HG02571 (cell line): ENCODE data around the gene MYH9.

Source experiments
- ATAC-seq: cut with Tn5 transposase; IDR thresholded peaks from one replicate; pipeline ENCODE4 v1.9.1; 2021; ENCODE audit warnings: mild to moderate bottlenecking, moderate library complexity; ENCODE audit not compliant: unreplicated experiment

Gene MYH9

DNA sequence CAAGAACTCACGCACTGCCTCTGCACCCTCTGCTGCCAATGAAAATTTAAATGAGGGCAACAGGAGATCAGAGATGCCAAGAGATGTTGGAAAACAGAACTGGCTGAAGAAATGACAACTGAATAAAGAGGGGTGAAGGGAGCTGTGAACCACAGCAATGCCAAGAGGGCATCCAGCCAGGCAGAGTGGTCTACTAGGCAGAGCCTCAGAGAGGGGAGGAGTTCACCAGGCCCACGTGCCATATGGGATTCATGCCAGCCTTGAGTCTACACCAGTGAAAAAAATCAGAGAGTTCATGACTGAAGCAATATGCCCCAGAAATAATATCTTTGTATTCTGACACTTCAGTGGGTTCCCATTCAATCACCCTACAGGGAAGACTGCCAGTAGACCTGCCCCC, 152.8 kb downstream of the MYH9 start:
- ATAC-seq = no peak

DNA sequence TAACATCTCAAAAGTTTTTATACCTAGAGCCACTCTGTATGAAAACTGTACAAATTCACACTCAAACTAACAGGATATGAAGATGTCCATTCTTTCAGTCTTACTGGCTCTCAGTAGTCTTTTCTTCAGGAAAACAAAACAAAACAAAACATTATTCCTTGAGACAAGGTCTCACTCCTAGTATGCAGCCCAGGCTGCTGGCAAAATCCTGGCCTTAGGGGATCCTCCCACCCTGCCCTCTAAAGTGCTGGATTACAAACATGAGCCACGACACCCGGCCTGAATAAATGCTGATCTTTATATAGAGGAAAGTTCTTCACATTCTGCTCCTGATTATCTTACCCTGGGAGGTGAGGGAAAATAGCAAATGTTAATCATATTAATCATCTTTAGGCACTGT, 153.6 kb downstream of the MYH9 start:
- no peak for ATAC-seq

DNA sequence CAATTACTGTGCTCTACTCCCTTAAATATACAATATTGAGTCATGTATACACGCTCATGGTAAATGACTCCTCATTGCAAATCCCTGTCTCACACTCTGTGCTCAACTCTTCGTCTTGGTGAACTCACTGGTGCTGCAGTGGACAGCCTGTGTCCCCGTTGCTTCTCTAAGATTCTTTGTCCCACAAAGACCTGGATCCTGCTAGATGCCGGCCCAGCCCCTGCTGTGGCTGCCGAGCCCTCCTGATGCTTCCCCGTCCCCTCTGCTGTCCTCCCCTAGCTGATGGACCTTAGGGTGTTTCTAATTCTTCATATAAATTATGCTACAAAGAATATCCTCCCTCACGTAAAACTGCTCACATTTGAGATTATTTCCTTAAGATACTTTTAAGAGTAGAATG, 154.0 kb downstream of the MYH9 start:
- no peak for ATAC-seq

DNA sequence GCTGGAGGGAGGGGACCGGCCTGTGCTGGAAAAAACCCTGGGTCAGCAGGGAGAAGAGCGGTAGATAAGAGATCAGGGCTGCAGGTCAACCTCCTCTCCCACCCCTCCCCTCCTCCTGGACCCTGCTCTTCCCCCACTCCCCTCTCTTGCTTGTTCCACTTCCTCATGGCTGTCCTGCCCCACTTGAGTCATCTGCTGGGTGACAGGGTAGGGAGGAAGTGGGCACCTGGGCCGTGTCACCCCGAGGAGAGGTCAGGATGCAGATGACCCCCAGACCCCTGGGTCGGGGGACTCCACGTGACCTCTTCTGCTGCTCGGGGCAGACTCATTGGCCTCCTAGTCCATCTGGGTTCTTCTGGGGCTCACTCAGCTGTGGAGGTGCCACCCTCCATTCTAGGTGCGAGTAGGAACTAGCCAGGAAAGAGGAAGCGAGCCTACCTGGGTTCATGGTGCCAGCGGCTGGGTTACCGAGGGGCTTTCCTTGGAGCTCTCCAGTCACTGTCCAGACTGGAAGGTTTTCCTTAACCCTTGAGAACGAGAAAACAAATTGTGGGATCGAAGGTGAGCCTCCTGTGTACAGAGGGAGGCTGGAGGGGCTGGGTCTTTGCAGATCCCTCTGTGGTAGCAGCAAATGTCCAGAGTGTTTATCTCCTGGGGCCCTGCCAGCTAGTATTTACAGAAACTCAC, 154.9 kb downstream of the MYH9 start:
- ATAC-seq = no peak
